HG03060 (cell line): ENCODE results near the gene LCN12.

Source experiments
- ATAC-seq: cut with Tn5 transposase; IDR thresholded peaks from one replicate; pipeline ENCODE4 v1.9.1; 2021; ENCODE audit warnings: low read depth, moderate number of reproducible peaks; ENCODE audit not compliant: unreplicated experiment

Gene LCN12

GRCh38 chr9:136971746-136972145 is 19.7 kb downstream of the LCN12 start:
- no peak for ATAC-seq

- no peak for ATAC-seq
These were observed 20.3 kb downstream of the LCN12 start for GRCh38 chr9:136972335-136972734.

- no peak for ATAC-seq
These were observed 20.7 kb downstream of the LCN12 start for GRCh38 chr9:136972743-136973142.

GRCh38 chr9:136973618-136974617 is 21.8 kb downstream of the LCN12 start:
- ATAC-seq = no peak

GRCh38 chr9:136974817-136975535 is 22.9 kb downstream of the LCN12 start:
- no peak for ATAC-seq

GRCh38 chr9:136975644-136976043 is 23.6 kb downstream of the LCN12 start:
- ATAC-seq = no peak

- no peak for ATAC-seq
These were observed 25.1 kb downstream of the LCN12 start, which contains the start of gene PTGDS for GRCh38 chr9:136977223-136977622. Gene PTGDS (plus strand): TSS chr9:136977504. CDS start chr9:136977579, 75 bp downstream.

- ATAC-seq = no peak
These were observed 25.6 kb downstream of the LCN12 start for GRCh38 chr9:136977649-136978072.

- ATAC-seq = no peak
These were observed 26.2 kb downstream of the LCN12 start for GRCh38 chr9:136978073-136978864.

- no peak for ATAC-seq
These were observed 26.9 kb downstream of the LCN12 start for GRCh38 chr9:136978865-136979544.

- no peak for ATAC-seq
These were observed 27.9 kb downstream of the LCN12 start for GRCh38 chr9:136979769-136980587.

GRCh38 chr9:136980669-136981478 is 28.8 kb downstream of the LCN12 start:
- ATAC-seq = no peak

GRCh38 chr9:136981588-136982231 is 29.6 kb downstream of the LCN12 start:
- no peak for ATAC-seq

GRCh38 chr9:136982232-136983051 is 30.4 kb downstream of the LCN12 start, which contains the start of gene LCNL1:
Gene LCNL1 (plus strand): TSS chr9:136982993. CDS start chr9:136983587, 594 bp downstream.
- no peak for ATAC-seq

- ATAC-seq = no peak
These were observed 31.1 kb downstream of the LCN12 start for GRCh38 chr9:136983167-136983566.

GRCh38 chr9:136983656-136984314 is 31.7 kb downstream of the LCN12 start:
- ATAC-seq = no peak
